GM12878 (cell line): ENCODE measurements around the gene ZBTB38. TPM values are rescaled to one million over a fixed set of nuclear protein-coding genes. Genes with fewer than 3 reads are reported as not detected.

Experiments used
- ATAC-seq: fragments of 200-7000 bp; cut with Tn5 transposase; 3 replicates; pipeline ENCODE4 v1.9.1; 2020; ENCODE audit warnings: mild to moderate bottlenecking, moderate library complexity
- BruUV-seq: library from RNA; stranded (reverse); fragments of 400-500 nt; replicated peaks from 2 replicates; lab custom pipeline; 2021; lab: Mats Ljungman, UMichigan
- CTCF ChIA-PET: fragments of 300-600 bp; sonication (Branson Sonifier 250); formaldehyde crosslinking; extraction: SDS; loops from one replicate; lab custom pipeline; 2021; ENCODE audit warnings: inconsistent platforms; lab: Yijun Ruan, JAX
- POLR2A ChIA-PET: fragments of 350-600 bp; formaldehyde crosslinking; extraction: SDS; loops from one replicate; lab custom pipeline; 2021; ENCODE audit warnings: inconsistent platforms; lab: Charles Lee
- RAD21 ChIA-PET: fragments of 300-600 bp; sonication (Branson Sonifier 250); formaldehyde crosslinking; loops from one replicate; lab custom pipeline; 2023; ENCODE audit warnings: antibody characterized with exemption; ENCODE audit not compliant: unreplicated experiment; lab: Charles Lee
- SMC1A ChIA-PET: fragments of 300-600 bp; sonication (Branson Sonifier 250); formaldehyde crosslinking; loops from one replicate; lab custom pipeline; 2023; ENCODE audit not compliant: unreplicated experiment, uncharacterized antibody; lab: Charles Lee
- DNase-seq: peaks from one replicate; pipeline ENCODE4 v3.0.0-alpha.2; 2011; ENCODE audit warnings: low read depth, low spot score
- FAIRE-seq: peaks from 3 replicates; lab custom pipeline; 2011; peaks lifted over from hg19 to GRCh38; lab: Jason Lieb, UNC
- H2AFZ ChIP-seq: 2 replicates; pipeline ENCODE4 v1.6.0; 2011; ENCODE audit warnings: low read depth, low read length, control low read depth; ENCODE audit not compliant: control insufficient read depth
- H3K27ac ChIP-seq: 2 replicates; pipeline ENCODE4 v1.5.1; 2011; ENCODE audit warnings: control low read depth; ENCODE audit not compliant: control insufficient read depth, insufficient read depth
- H3K27me3 ChIP-seq, 2 experiments: replicated peaks in 1 of 2; 2 replicates each; pipeline versions ENCODE4 v1.6.0 to v1.6.1; 2011; ENCODE audit warnings: low read length in 1 of 2; ENCODE audit not compliant: control insufficient read depth in 2 of 2, insufficient read depth in 2 of 2
- H3K36me3 ChIP-seq, 2 experiments: 2 replicates each; pipeline ENCODE4 v1.5.1; 2011; ENCODE audit warnings: low read length in 1 of 2; ENCODE audit not compliant: control insufficient read depth in 2 of 2, insufficient read depth in 2 of 2
- H3K4me1 ChIP-seq: 2 replicates; pipeline ENCODE4 v1.6.1; 2011; ENCODE audit warnings: mild to moderate bottlenecking, low read length, moderate library complexity, mixed read lengths; ENCODE audit not compliant: control insufficient read depth, insufficient read depth
- H3K4me2 ChIP-seq: 2 replicates; pipeline ENCODE4 v1.6.0; 2011; ENCODE audit warnings: control low read depth; ENCODE audit not compliant: control insufficient read depth, insufficient read depth
- H3K4me3 ChIP-seq: fragments of 200-600 bp; sonication (generic); 2 replicates; pipeline ENCODE4 v1.5.1; 2016
- H3K79me2 ChIP-seq: 2 replicates; pipeline ENCODE4 v1.6.0; 2011; ENCODE audit warnings: low read length; ENCODE audit not compliant: control insufficient read depth, insufficient read depth
- H3K9ac ChIP-seq: 2 replicates; pipeline ENCODE4 v1.8.0; 2011; ENCODE audit warnings: low read length, control low read depth, mixed read lengths; ENCODE audit not compliant: control insufficient read depth, insufficient read depth
- H3K9me3 ChIP-seq: replicated peaks from 3 replicates; pipeline ENCODE4 v1.5.1; 2011; ENCODE audit warnings: mild to moderate bottlenecking, low read length; ENCODE audit not compliant: control insufficient read depth, insufficient read depth
- H4K20me1 ChIP-seq: 2 replicates; pipeline ENCODE4 v1.6.0; 2011; ENCODE audit not compliant: control insufficient read depth, insufficient read depth
- HSF1 ChIP-seq: fragments of 150-350 bp; IDR thresholded peaks from 2 replicates; pipeline ENCODE4 v1.6.1; 2014; ENCODE audit warnings: mild to moderate bottlenecking, low read depth, low read length
- MXI1 ChIP-seq: fragments of 150-350 bp; IDR thresholded peaks from 2 replicates; pipeline ENCODE4 v1.6.1; 2011; ENCODE audit warnings: low read depth, mild to moderate bottlenecking, inconsistent platforms, low read length, improper control_type of control experiment
- POU2F2 ChIP-seq: IDR thresholded peaks from 3 replicates; pipeline ENCODE4 v1.6.1; 2011; ENCODE audit warnings: low read depth, mild to moderate bottlenecking, low read length, borderline replicate concordance
- SMAD5 ChIP-seq: IDR thresholded peaks from 2 replicates; pipeline ENCODE4 v1.6.1; 2016; ENCODE audit warnings: antibody characterized with exemption, low read depth
- SP1 ChIP-seq: IDR thresholded peaks from one replicate; pipeline ENCODE4 v1.6.1; 2011; ENCODE audit warnings: low read depth, low read length
- TCF7 ChIP-seq: IDR thresholded peaks from 2 replicates; pipeline ENCODE4 v1.6.1; 2014; ENCODE audit warnings: antibody characterized with exemption, borderline replicate concordance
- YBX1 ChIP-seq: fragments of 450-650 bp; IDR thresholded peaks from 2 replicates; pipeline ENCODE4 v1.6.1; 2016; ENCODE audit warnings: antibody characterized with exemption
- YY1 ChIP-seq: IDR thresholded peaks from 2 replicates; pipeline ENCODE4 v1.6.1; 2011; ENCODE audit warnings: low read depth, mild to moderate bottlenecking, low read length
- ZBTB11 ChIP-seq: fragments of 450-650 bp; formaldehyde crosslinking; IDR thresholded peaks from 2 replicates; pipeline ENCODE4 v1.5.0; 2022; ENCODE audit warnings: mild to moderate bottlenecking, missing genetic modification characterization
- ZNF217 ChIP-seq: fragments of 450-650 bp; IDR thresholded peaks from 2 replicates; pipeline ENCODE4 v1.6.1; 2017; ENCODE audit warnings: antibody characterized with exemption, mild to moderate bottlenecking
- WGBS: methylation state at CpG from one replicate; pipeline ENCODE4 v1.1.6; 2016; ENCODE audit warnings: low lambda C conversion rate; ENCODE audit not compliant: insufficient replicate concordance, insufficient coverage; ENCODE audit errors: missing lambda C conversion rate; 5-methylcytosine and 5-hydroxymethylcytosine counted together
- in situ Hi-C: fragments of 300-500 bp; cut with MboI; formaldehyde crosslinking; loops from 9 replicates; pipeline ENCODE4 v1.14.3; 2018; ENCODE audit warnings: mixed read lengths
- intact Hi-C: fragments of 100-400 bp; cut with micrococcal nuclease; formaldehyde crosslinking; loops from one replicate; pipeline ENCODE4 v1.14.2; 2022; ENCODE audit not compliant: unreplicated experiment
- polyA plus RNA-seq, 11 experiments: library from polyadenylated mRNA; depleted of rRNA in 4 of 11; unstranded in 6 of 11; stranded (reverse) in 5 of 11; fragments of >200 nt; fragmentation: Nextera tagmentation in 4 of 11; fragmentation: Illumina TruSeq in 1 of 11; extraction: Ambion mirVana in 4 of 11; extraction: Trizol in 1 of 11; gene quantifications; 1 replicate in 1 of 11; 2 replicates in 10 of 11; pipeline versions ENCODE4 v1.2.1 to v1.2.3, GENCODE V29; 2011 to 2016; ENCODE audit warnings: inconsistent platforms in 2 of 11, missing spikeins in 2 of 11, low read depth in 1 of 11
- total RNA-seq, 4 experiments: library from RNA; depleted of rRNA in 3 of 4; stranded (reverse); fragments of >200 nt in 3 of 4; fragmentation: Illumina TruSeq in 1 of 4; extraction: Trizol in 1 of 4; gene quantifications; 2 replicates each; pipeline versions ENCODE4 v1.2.1 to v1.2.3, GENCODE V29; 2013 to 2021

Gene ZBTB38
- total and polyA plus RNA-seq, 10 of the 15 experiments (the other 5 are each of a cell fraction or from before 2014, with no cell fraction given) = 34.2 to 115 (median 88.6) TPM

- TF ChIP-seq ZNF217 = no peak
- TF ChIP-seq YBX1 = no peak
- TF ChIP-seq POU2F2 = no peak
- no peak for TF ChIP-seq ZBTB11
Observed at GRCh38 chr3:141353652-141354495, 14.4 kb upstream of the ZBTB38 start (continued).

- SMC1A ChIA-PET = interaction anchor here (1.0 to 3.5 kb wide), 5 partner anchors 9 to 106 kb away, joined by 3 to 19 read pairs (median 8); no protein-coding TSS in a partner anchor
- Histone ChIP-seq H3K36me3 (no peaks in the 10 kb centered on the region), H3K27me3 (no peaks in the 10 kb centered on the region), H2AFZ (no peak overlapping the region), H3K9ac (no peak overlapping the region), H3K4me1 (no peaks in the 10 kb centered on the region), H3K9me3 (no peaks in the 10 kb centered on the region), H3K27ac (no peak overlapping the region), H3K4me2 (no peak overlapping the region), H4K20me1 (no peaks in the 10 kb centered on the region), H3K4me3 (no peak overlapping the region), H3K79me2 (no peaks in the 10 kb centered on the region)
- RAD21 ChIA-PET = interaction anchor here (0.9 to 2.2 kb wide), 2 partner anchors 43 to 106 kb away, joined by 3 to 7 read pairs; no protein-coding TSS in a partner anchor
- DNase-seq (no peak), ATAC-seq (no peak), FAIRE-seq (no peak)
- intact Hi-C loops (no loop called here), in situ Hi-C loops (no loop called here)
- TF ChIP-seq ZNF217 = no peak
- no peak for TF ChIP-seq MXI1
- TF ChIP-seq HSF1 = no peak
- TF ChIP-seq TCF7 = no peak
- no peak for TF ChIP-seq SMAD5
- no peak for TF ChIP-seq SP1
- TF ChIP-seq YY1 = no peak
- POLR2A ChIA-PET = interaction anchor here (1.4 kb wide), 1 partner anchor 10 kb away, joined by 3 read pairs; no protein-coding TSS in a partner anchor
- 84% methylated on average over 3 of the region's 3 CpGs for WGBS
- CTCF ChIA-PET = interaction anchor here (0.9 to 1.8 kb wide), 8 partner anchors 8 to 98 kb away, joined by 3 to 8 read pairs (median 4); no protein-coding TSS in a partner anchor
- no TSS peak for BruUV-seq
Observed at GRCh38 chr3:141354517-141354916, 13.8 kb upstream of the ZBTB38 start.
